ENCODE measurements around the gene NCS1.

NCS1 gene

GRCh38 chr9:130172161-130172857 lies at the start of gene NCS1:
NCS1 (plus strand) TSS chr9:130172404; CDS start chr9:130172664, 260 bp downstream.
- H3K27ac Mint-ChIP-seq = no peak within 1 kb of the TSS
- peaks cover 21% of the 10 kb centered on the region for H3K4me1 Mint-ChIP-seq
- ATAC-seq = peak; percentile 74

GRCh38 chr9:130122456-130122855 lies 49.7 kb upstream of the NCS1 start:
- ATAC-seq = no peak
- H3K27ac Mint-ChIP-seq = no peak overlapping the region
- no peaks in the 10 kb centered on the region for H3K27me3 Mint-ChIP-seq
- no peak for DNase-seq
- no peak overlapping the region for H3K4me3 Mint-ChIP-seq
- peaks cover 12% of the 10 kb centered on the region for H3K4me1 Mint-ChIP-seq
- H3K9me3 Mint-ChIP-seq = no peaks in the 10 kb centered on the region

More at GRCh38 chr9:130172161-130172857, at the start of gene NCS1:
- Mint-ChIP-seq H3K4me3 (peak within 1 kb of the TSS; percentile 77 to 80), H3K27me3 (peaks cover 55% of the 10 kb centered on the region), H3K9me3 (no peaks in the 10 kb centered on the region)
- peak; percentile 21 to 40 for DNase-seq

- no peak for ATAC-seq
- DNase-seq = no peak
- Mint-ChIP-seq H3K4me1 (peaks cover 31% of the 10 kb centered on the region), H3K27me3 (no peaks in the 10 kb centered on the region), H3K9me3 (no peaks in the 10 kb centered on the region), H3K27ac (no peak overlapping the region), H3K4me3 (no peak overlapping the region)
Measured at GRCh38 chr9:130124085-130124860, 47.9 kb upstream of the NCS1 start.

- no peak for DNase-seq
- Mint-ChIP-seq H3K27me3 (no peaks in the 10 kb centered on the region), H3K4me3 (peak overlapping the region in 1 of 2 donors; percentile 49), H3K27ac (peak overlapping the region in 1 of 2 donors; percentile 17), H3K9me3 (no peaks in the 10 kb centered on the region), H3K4me1 (peaks cover 54% of the 10 kb centered on the region)
- no peak for ATAC-seq
Measured at GRCh38 chr9:130126721-130127433, 45.3 kb upstream of the NCS1 start.

GRCh38 chr9:130128251-130128650 lies 44.0 kb upstream of the NCS1 start:
- Mint-ChIP-seq H3K27me3 (no peaks in the 10 kb centered on the region), H3K4me3 (peak overlapping the region; percentile 79 to 83), H3K27ac (peak overlapping the region; percentile 96 to 98), H3K9me3 (no peaks in the 10 kb centered on the region), H3K4me1 (peaks cover 56% of the 10 kb centered on the region)
- DNase-seq = peak; percentile 59 to 83
- peak; percentile 93 for ATAC-seq

- ATAC-seq (peak; percentile 90), DNase-seq (peak; percentile 49 to 73)
- peak overlapping the region; percentile 96 to 98 for H3K27ac Mint-ChIP-seq
- H3K9me3 Mint-ChIP-seq = no peaks in the 10 kb centered on the region
- H3K4me3 Mint-ChIP-seq = peak overlapping the region; percentile 79 to 83
- peaks cover 56% of the 10 kb centered on the region for H3K4me1 Mint-ChIP-seq
- no peaks in the 10 kb centered on the region for H3K27me3 Mint-ChIP-seq
Measured at GRCh38 chr9:130128733-130129431, 43.3 kb upstream of the NCS1 start.

GRCh38 chr9:130129432-130130061 lies 42.7 kb upstream of the NCS1 start:
- DNase-seq (peak in 1 of 2 donors; percentile 35), ATAC-seq (peak; percentile 32)
- peak overlapping the region; percentile 79 to 83 for H3K4me3 Mint-ChIP-seq
- peaks cover 56% of the 10 kb centered on the region for H3K4me1 Mint-ChIP-seq
- no peaks in the 10 kb centered on the region for H3K27me3 Mint-ChIP-seq
- H3K9me3 Mint-ChIP-seq = no peaks in the 10 kb centered on the region
- H3K27ac Mint-ChIP-seq = peak overlapping the region; percentile 96 to 98

- no peaks in the 10 kb centered on the region for H3K27me3 Mint-ChIP-seq
- H3K27ac Mint-ChIP-seq = peak overlapping the region in 1 of 2 donors; percentile 49
- no peak for DNase-seq
- H3K4me3 Mint-ChIP-seq = no peak overlapping the region
- peaks cover 65% of the 10 kb centered on the region for H3K4me1 Mint-ChIP-seq
- H3K9me3 Mint-ChIP-seq = no peaks in the 10 kb centered on the region
- no peak for ATAC-seq
Measured at GRCh38 chr9:130132746-130133145, 39.5 kb upstream of the NCS1 start.

GRCh38 chr9:130137081-130137640 lies 35.0 kb upstream of the NCS1 start:
- DNase-seq (no peak), ATAC-seq (no peak)
- Mint-ChIP-seq H3K4me1 (peaks cover 69% of the 10 kb centered on the region), H3K27ac (peak overlapping the region in 1 of 2 donors; percentile 91), H3K9me3 (no peaks in the 10 kb centered on the region), H3K27me3 (no peaks in the 10 kb centered on the region), H3K4me3 (no peak overlapping the region)

GRCh38 chr9:130137641-130138081 lies 34.5 kb upstream of the NCS1 start:
- Mint-ChIP-seq H3K9me3 (no peaks in the 10 kb centered on the region), H3K27me3 (peaks cover 3% of the 10 kb centered on the region), H3K4me1 (peaks cover 70% of the 10 kb centered on the region), H3K4me3 (no peak overlapping the region), H3K27ac (no peak overlapping the region)
- DNase-seq = no peak
- ATAC-seq = no peak

- no peak overlapping the region for H3K27ac Mint-ChIP-seq
- DNase-seq (no peak), ATAC-seq (no peak)
- no peaks in the 10 kb centered on the region for H3K9me3 Mint-ChIP-seq
- peaks cover 8% of the 10 kb centered on the region for H3K27me3 Mint-ChIP-seq
- peaks cover 73% of the 10 kb centered on the region for H3K4me1 Mint-ChIP-seq
- no peak overlapping the region for H3K4me3 Mint-ChIP-seq
Measured at GRCh38 chr9:130138171-130138653, 34.0 kb upstream of the NCS1 start.

GRCh38 chr9:130138791-130139190 lies 33.4 kb upstream of the NCS1 start:
- Mint-ChIP-seq H3K9me3 (no peaks in the 10 kb centered on the region), H3K27ac (peak overlapping the region; percentile 12 to 75), H3K4me1 (peaks cover 79% of the 10 kb centered on the region), H3K4me3 (peak overlapping the region; percentile 12 to 29), H3K27me3 (peaks cover 14% of the 10 kb centered on the region)
- no peak for ATAC-seq
- no peak for DNase-seq

GRCh38 chr9:130139251-130139650 lies 33.0 kb upstream of the NCS1 start:
- ATAC-seq (no peak), DNase-seq (no peak)
- Mint-ChIP-seq H3K27ac (peak overlapping the region in 1 of 2 donors; percentile 75), H3K9me3 (no peaks in the 10 kb centered on the region), H3K27me3 (peaks cover 19% of the 10 kb centered on the region), H3K4me3 (peak overlapping the region in 1 of 2 donors; percentile 12), H3K4me1 (peaks cover 84% of the 10 kb centered on the region)

GRCh38 chr9:130140706-130141105 lies 31.5 kb upstream of the NCS1 start:
- ATAC-seq (peak; percentile 89), DNase-seq (peak; percentile 33 to 72)
- peaks cover 28% of the 10 kb centered on the region for H3K27me3 Mint-ChIP-seq
- peak overlapping the region; percentile 43 to 65 for H3K4me3 Mint-ChIP-seq
- peak overlapping the region; percentile 2 to 86 for H3K27ac Mint-ChIP-seq
- peaks cover 86% of the 10 kb centered on the region for H3K4me1 Mint-ChIP-seq
- no peaks in the 10 kb centered on the region for H3K9me3 Mint-ChIP-seq
